Fibroblast of skin of scalp (primary cell): ENCODE measurements around the gene EEF1AKMT2.

Source experiments
- DNase-seq: peaks from one replicate; pipeline ENCODE4 v3.0.0-alpha.2; 2013

Gene EEF1AKMT2

DNA sequence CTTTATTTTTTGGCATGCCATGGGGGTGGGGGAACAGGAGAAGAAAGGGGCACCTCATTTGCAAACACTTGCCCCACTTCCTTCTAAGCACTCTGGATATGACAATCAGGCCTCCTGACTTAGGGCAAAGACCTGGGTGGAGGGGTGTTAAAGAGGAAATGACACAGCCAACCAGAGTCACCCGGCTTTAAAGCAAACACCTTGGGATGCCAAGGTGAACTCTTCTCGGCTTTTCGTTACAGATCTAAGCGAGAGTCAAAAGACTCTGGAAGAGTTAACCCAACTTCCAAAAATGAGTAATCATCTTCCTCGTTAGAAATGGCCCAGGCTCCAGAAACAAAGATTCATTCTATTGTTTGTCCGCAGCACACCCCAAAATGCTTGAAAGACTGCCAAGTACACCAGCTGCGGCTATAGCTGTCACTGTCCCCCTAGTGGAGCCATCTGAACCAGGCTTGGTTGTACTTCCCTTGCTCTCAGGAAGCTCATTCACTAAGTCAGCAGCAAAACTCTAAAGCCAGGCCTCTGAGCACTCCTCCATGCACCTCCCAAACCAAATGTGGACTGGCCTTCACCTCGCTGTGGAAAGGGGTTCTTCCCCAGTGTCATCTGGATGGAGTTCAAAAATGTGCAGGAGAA, 72.4 kb downstream of the EEF1AKMT2 start:
- DNase-seq, result peak; percentile 60

DNA sequence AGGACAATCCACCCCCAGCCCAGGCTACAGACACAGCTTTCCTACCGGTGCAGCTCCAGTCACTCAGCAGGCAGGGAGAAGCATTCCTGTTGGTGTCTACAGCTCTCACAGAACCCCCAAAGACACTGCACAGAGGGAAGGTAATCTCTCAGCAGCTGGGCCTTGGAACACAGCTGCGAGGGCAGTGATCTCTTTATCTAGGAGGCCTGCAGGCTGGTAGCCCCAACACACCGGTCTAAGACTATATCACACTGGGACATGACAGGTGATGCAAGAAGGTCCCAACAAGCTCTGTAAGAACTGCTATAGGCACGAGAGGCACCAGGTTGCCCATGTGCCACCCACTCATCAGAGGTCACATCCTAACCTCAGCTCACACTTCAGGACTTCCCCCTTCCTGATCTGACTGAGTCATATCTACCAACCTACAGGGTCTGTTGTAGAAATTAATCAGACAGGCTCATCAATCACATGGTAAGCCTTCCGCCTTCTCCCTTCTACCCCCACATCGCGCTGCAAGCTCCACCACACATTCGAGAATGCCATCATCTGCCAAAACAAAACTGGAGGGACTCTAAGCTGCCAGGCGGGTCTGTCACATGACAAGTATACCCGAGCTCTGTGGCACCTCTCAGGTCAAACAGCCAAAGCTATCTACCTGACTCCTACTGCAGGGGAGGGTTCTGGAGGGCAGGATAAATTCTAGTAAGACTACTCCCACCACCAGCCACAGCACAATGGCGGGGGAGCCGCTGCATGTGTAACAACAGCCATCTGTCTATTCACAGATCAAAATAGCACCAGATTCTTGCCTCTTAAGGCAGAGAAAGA, 73.6 kb downstream of the EEF1AKMT2 start:
- DNase-seq, result no peak

DNA sequence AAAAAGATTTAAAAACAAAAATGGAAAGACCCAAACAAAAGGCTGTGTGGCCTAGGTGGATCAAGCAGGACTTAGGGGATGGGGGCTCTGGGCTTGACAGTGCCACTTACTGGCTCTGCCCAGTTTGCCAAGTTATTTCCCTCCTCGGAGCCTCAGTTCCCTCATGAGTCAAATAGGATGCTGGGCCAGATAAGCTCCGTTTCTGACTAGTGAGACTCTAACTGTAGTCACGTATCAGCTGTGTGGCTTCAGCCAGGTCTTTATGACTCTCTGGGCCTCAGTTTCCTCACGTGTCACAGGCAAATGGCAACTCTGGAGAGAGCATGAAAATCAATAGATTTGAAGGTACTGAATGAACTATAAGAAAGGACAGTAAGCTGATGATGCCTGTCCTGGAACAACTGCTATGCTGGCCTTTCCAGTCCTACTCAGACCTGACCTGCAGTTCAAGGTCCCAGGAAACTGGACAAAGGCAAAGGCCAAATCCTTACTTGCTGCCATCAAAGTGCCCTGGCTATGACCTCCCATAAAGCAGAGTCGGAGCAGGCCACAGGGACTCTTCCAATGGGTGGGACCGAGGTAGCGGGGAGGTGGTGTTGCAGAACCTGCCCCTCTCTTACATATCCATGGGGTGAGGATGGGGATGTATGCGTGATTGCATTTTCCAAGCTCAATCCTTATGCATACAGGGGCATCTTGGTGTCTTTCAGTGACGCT, 74.5 kb downstream of the EEF1AKMT2 start:
- DNase-seq, result no peak

GRCh38 chr10:124716369-124716768, 75.3 kb downstream of the EEF1AKMT2 start:
- DNase-seq, result no peak

GRCh38 chr10:124715439-124715838, 76.2 kb downstream of the EEF1AKMT2 start:
- no peak for DNase-seq

DNA sequence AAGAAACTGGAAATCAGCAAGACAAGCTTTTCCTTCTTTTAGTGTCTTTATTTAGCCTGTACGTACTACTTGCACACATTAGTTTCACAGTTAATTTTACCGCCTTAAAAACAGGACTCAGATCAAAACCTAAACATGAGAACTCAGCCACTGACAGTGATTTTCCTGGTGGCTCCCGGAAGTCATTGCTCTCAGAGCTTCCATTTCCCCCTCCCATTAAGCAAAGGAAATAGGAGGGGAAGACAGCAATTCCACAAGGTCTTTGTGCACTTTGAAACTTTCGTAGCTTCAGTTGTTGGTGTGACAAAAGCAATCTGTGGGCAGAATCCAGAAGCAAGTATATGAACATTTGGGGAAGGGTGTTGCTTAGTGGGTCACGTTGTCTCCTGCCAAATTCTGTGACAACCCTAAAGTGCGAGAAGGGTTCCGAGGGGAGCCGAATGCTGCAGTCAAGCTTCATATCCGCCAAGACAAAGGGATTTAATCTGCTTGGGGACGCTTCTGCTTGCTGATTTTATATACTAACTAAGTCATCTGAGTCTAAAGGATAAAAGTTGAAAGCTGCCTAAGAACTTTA, 77.9 kb downstream of the EEF1AKMT2 start:
- DNase-seq, result no peak

- DNase-seq, result no peak
These were observed 78.8 kb downstream of the EEF1AKMT2 start for GRCh38 chr10:124712704-124713407.

DNA sequence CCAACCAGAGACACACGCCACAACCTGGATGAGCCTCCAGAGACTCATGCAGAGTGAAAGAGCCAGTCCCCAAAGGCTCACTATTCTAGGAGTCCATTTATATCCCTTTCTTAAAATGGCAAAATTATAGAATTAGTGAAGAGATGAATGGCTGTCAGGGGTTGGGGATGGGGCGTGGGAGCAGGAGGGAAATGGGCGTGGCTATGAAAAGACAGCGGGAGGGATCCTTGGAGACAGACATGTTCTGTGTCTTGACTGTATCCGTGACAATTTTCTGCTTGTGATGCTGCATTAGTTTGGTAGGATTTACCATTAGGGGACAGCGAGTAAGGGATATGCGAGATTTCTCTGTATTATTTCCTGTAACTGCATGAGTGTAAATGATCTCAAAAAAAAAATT, 80.5 kb downstream of the EEF1AKMT2 start:
- DNase-seq, result no peak

GRCh38 chr10:124710266-124710881, 81.3 kb downstream of the EEF1AKMT2 start:
- DNase-seq, result no peak

GRCh38 chr10:124709861-124710260, 81.8 kb downstream of the EEF1AKMT2 start:
- DNase-seq, result no peak

DNA sequence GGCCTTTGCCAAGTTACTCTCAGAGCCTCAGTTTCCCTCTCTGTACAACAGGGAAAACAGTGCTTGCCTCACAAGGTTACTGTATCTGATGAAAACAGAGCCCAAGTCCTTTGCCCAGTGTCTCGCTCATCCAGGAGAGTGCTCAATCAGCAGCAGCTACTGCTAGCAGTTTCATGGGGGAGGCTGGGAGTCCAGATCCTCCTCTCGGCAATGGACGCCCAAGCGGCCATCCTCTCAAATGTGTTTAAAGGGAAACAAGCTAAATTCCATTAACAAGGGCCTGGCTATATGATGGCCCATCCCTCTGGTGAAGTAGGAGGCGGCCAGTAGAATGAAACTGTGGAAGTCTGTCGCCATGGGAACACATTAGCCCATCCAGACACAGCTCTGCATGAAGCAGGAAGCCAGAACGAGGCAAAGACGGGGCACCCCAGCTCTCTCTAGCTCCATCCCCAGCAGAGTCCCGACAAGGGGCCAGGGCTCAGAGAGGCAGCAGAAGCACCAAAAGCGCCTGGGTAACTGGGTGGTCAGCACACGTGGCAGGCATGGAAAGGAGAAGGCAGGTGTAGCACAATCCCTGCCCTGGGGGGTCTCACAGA, 82.7 kb downstream of the EEF1AKMT2 start:
- DNase-seq, result no peak

GRCh38 chr10:124708246-124708779, 83.4 kb downstream of the EEF1AKMT2 start:
- DNase-seq, result no peak
